ENCODE measurements around the gene AGTR1. TPM values are rescaled to one million over a fixed set of nuclear protein-coding genes. Genes with fewer than 3 reads are reported as not detected.

AGTR1 gene
- total and polyA plus RNA-seq, 2 of the 13 experiments (the other 11 are each of a cell fraction or from before 2014, with no cell fraction given): 0.64 to 1.5 TPM

- TF ChIP-seq ZNF570 (CRISPR knock-in tag; IDR thresholded peaks at IDR 0.05; ENCODE audit: borderline replicate concordance): no peak
- TF ChIP-seq MED1 (CRISPR knock-in tag; IDR thresholded peaks at IDR 0.05): peak; percentile 44; the same call in 1 of the 2 replicates
- TF ChIP-seq ATAD3A (CRISPR knock-in tag; IDR thresholded peaks at IDR 0.05): no peak
- no peak for TF ChIP-seq ZMYM3 (CRISPR knock-in tag; IDR thresholded peaks at IDR 0.05)
- TF ChIP-seq ZFX (CRISPR knock-in tag; IDR thresholded peaks at IDR 0.05; ENCODE audit: low read depth): no peak
- no peak for TF ChIP-seq THAP8 (CRISPR knock-in tag; IDR thresholded peaks at IDR 0.05; ENCODE audit: borderline replicate concordance)
- TF ChIP-seq ETV6 (CRISPR knock-in tag; conservative IDR thresholded peaks at IDR 0.05): no peak
- TF ChIP-seq BCL6 (CRISPR knock-in tag; IDR thresholded peaks at IDR 0.05): peak; percentile 73
- peak; percentile 82 for TF ChIP-seq ARID5B (CRISPR knock-in tag; IDR thresholded peaks at IDR 0.05)
- no peak for TF ChIP-seq ATF5 (CRISPR knock-in tag; IDR thresholded peaks at IDR 0.05; ENCODE audit: low read depth)
- TF ChIP-seq ZBTB10 (CRISPR knock-in tag; IDR thresholded peaks at IDR 0.05; ENCODE audit: borderline replicate concordance): no peak
- TF ChIP-seq DMTF1 (CRISPR knock-in tag; IDR thresholded peaks at IDR 0.05): no peak
- TF ChIP-seq NONO (IDR thresholded peaks at IDR 0.05): no peak
- TF ChIP-seq NONO (CRISPR knock-in tag; conservative IDR thresholded peaks at IDR 0.05): no peak
- TF ChIP-seq MXD4 (CRISPR knock-in tag; IDR thresholded peaks at IDR 0.05): no peak
Measured at GRCh38 chr3:148709560-148710253, 12.0 kb downstream of the AGTR1 start (continued).
